ENCODE results near the gene AQP1.

AQP1 gene

DNA sequence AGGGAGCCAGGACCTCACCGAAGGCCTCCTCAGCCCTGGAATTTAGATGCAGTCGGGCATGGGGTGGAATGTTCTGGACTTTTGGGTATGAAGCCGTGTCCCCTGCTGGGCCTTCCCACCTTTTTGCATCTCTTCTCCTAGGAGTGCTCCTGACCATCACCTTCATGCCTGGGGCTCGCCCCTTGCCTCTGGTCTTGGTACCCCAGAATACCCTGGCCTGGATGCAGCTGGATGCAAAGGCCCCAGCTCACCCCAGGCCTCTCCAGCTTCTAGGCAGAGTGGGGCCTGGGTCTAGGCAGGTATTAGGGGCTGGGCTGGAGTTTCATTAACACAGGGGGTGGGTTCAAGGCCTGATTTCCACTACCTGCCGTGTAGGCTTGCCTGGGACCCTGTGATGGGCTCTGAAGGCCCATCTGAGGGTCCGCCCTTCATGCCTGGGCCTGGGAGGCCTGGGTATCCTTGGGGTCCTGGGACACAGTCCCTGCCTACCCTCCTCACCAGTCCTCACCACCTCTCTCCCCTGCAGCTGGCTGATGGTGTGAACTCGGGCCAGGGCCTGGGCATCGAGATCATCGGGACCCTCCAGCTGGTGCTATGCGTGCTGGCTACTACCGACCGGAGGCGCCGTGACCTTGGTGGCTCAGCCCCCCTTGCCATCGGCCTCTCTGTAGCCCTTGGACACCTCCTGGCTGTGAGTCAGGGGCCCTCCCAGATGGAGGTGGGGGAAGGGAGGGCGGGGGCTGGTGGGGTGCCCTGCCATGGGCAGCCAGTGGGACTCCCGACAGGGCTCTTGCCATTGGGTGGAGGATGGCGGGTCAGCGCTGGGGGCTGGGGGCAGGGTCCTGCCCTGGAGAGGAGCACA, 10.1 kb downstream of the AQP1 start:
- no peak for DNase-seq (ENCODE audit: low read depth)

DNA sequence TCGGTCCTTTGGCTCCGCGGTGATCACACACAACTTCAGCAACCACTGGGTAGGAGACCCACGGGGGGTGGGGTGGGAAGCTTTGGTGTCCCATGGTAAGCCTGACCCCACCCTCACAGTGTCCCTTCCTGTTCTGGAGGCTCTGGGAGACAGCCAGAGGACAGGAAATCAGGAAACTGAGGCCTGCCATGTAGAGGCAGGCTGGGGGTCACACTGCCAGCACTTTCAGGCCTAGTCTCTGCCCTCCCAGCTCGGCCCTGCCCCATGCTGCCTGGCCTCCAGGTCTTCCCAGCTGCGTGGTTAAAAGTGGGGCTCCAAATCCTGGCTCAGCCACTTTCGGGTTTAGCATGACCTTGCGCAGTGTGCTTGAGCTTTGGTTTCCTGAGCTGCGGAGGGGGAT, 10.9 kb downstream of the AQP1 start:
- DNase-seq (ENCODE audit: low read depth) = no peak

DNA sequence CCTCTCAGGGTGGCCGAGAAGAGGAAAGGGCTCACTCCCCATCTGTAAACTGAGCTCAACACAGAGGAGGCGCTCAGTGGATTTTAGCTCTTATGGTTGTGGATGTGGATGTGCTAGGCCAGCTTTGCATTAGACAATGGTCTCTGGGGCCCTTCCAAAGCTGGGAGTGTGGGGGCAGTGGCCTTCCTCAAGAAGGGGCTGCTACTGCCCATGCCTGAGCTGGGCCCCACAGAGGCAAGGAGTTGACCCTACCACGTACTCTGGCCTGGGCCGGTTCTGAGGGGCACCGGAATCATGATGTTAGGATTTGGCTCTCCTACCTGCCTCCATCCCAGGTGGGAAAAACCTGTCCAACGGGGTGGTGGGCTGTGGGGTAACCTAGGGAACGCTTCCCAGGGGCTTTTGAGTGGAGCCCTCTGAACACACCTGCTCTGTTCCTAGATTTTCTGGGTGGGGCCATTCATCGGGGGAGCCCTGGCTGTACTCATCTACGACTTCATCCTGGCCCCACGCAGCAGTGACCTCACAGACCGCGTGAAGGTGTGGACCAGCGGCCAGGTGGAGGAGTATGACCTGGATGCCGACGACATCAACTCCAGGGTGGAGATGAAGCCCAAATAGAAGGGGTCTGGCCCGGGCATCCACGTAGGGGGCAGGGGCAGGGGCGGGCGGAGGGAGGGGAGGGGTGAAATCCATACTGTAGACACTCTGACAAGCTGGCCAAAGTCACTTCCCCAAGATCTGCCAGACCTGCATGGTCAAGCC, 11.5 kb downstream of the AQP1 start:
- no peak for DNase-seq (ENCODE audit: low read depth)

DNA sequence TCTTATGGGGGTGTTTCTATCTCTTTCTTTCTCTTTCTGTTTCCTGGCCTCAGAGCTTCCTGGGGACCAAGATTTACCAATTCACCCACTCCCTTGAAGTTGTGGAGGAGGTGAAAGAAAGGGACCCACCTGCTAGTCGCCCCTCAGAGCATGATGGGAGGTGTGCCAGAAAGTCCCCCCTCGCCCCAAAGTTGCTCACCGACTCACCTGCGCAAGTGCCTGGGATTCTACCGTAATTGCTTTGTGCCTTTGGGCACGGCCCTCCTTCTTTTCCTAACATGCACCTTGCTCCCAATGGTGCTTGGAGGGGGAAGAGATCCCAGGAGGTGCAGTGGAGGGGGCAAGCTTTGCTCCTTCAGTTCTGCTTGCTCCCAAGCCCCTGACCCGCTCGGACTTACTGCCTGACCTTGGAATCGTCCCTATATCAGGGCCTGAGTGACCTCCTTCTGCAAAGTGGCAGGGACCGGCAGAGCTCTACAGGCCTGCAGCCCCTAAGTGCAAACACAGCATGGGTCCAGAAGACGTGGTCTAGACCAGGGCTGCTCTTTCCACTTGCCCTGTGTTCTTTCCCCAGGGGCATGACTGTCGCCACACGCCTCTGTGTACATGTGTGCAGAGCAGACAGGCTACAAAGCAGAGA, 12.2 kb downstream of the AQP1 start:
- DNase-seq (ENCODE audit: low read depth) = no peak

DNA sequence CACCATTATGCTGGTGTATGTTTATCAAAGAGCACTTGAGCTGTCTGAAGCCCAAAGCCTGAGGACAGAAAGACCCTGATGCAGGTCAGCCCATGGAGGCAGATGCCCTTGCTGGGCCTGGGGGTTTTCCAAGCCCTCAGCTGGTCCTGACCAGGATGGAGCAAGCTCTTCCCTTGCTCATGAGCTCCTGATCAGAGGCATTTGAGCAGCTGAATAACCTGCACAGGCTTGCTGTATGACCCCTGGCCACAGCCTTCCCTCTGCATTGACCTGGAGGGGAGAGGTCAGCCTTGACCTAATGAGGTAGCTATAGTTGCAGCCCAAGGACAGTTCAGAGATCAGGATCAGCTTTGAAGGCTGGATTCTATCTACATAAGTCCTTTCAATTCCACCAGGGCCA, 13.0 kb downstream of the AQP1 start:
- no peak for DNase-seq (ENCODE audit: low read depth)

DNA sequence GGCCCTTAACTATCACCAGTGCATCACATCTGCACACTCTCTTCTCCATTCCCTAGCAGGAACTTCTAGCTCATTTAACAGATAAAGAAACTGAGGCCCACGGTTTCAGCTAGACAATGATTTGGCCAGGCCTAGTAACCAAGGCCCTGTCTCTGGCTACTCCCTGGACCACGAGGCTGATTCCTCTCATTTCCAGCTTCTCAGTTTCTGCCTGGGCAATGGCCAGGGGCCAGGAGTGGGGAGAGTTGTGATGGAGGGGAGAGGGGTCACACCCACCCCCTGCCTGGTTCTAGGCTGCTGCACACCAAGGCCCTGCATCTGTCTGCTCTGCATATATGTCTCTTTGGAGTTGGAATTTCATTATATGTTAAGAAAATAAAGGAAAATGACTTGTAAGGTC, 13.5 kb downstream of the AQP1 start:
- no peak for DNase-seq (ENCODE audit: low read depth)

DNA sequence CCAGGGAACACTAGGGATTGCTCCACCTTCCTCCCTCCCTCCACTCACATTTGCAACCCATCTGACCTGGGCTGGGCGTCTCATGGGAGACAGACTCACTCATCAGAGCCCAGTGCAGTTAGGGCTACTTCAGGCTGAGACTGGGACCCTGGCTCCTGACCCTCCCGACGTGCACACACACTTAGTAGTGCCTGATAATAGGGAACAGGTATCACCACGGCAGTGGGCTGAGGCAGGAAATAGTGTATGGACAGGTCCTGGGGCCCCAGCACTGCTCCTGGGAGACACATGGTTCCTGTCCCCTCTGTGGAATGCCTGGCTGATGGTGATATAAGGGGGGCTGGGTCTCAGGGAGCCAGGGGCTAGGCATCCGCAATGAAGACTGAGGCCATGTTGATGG, 14.3 kb downstream of the AQP1 start:
- no peak for DNase-seq (ENCODE audit: low read depth)

DNA sequence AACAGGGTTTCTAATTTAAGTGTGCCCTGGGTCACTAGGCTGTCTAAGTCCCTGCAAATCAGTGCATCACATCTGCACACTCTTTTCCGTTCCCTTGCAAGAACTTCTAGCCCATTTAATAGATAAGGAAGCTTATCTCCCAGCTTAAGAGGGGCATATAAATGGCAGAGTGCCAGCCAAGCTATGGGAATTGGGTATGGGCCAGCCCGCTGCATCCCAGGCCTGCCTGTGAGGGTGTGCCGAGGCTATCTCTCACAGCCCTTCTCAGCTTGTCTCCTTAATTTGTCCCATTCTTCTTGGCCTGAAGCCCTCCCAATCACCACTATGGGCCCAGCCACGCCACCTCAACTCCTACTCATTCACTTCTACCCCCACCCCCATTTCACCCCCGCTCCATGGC, 14.7 kb downstream of the AQP1 start:
- DNase-seq (ENCODE audit: low read depth) = no peak

DNA sequence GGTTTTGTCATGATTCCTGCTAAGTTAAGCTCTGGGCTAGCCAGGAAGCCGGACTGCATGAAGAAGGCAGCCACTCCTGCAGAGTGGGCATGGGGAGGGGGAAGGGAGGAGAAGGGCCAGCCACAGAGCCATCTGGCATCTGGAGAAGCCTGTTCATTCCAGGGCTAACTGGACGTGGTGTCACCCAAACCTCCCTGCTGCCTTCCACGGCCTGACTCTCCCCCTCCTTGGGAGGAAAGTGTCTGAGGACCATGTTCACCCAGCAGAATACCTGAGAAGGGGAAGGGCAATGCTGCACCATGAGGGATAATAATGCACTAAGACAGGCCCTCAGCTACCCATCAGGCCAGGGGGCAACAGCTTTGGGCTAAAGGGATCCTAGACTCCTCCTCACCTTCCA, 15.4 kb downstream of the AQP1 start:
- no peak for DNase-seq (ENCODE audit: low read depth)

DNA sequence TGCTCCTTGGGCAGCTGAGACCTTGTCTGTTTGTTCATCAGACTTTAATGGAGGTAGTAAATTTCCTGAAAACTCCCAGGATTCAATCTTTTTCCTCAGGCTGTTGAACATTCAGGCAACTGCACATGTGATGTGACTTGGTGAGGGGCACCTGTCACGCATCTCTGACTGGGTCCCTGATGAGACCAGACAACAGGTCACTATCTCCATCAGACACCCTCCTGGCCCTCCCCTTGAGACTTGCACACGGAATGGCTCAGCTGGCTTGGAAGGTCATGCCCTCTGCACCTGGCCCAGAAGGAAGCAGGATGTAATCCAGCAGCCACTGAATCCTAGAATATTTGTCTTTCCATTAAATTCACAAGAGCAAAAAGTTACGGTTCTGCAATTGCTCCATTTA, 15.9 kb downstream of the AQP1 start:
- DNase-seq (ENCODE audit: low read depth) = no peak

DNA sequence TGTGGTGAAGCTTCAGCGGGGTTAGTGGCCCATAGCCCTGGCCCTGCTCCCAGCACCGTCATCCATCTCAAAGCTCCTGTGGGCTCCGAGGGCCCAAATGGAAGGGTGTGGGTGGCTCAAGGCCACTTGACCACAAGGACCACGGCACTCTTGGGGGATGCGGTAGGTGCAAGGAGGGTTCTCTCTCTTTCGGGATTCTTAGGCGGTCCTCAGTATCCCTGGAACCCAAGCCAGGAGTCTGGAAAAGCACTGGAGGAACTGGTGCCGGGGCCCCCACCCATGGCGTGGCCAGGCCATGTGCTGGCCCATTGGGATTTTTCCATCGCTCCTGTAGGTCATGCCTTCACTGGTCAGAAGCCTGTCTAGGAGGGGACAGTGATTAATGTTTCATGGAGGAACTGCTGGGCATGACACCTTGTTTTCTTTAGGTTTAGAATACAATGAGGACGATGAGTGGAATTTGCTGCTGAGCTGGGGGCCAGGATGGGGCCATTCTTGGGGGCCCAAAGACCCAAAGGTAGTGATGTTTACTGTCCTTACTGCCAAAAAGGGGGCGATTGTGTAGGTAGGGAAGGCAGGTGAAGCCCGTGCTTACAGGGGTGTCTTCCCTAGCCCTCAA, 16.7 kb downstream of the AQP1 start:
- no peak for DNase-seq (ENCODE audit: low read depth)

DNA sequence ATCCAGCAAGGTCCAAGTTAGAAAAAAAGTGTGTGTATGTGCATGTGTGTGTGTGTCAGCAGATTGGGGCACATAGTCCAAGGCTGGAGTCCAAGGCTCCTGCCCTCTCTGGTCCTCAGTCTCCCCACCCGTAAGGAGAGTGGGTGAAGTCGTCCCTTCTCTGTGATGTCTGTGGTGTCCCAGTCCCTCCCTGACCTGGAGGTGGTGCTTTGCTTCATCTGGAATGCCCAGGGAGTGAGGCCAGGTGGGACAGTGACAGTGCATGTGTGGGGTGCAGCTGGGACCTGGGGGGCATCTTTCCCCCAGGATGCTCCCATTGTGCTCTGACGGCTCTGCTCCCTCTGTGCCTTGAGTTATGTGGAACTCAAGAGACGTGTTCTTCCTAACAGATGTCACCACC, 18.0 kb downstream of the AQP1 start:
- no peak for DNase-seq (ENCODE audit: low read depth)

DNA sequence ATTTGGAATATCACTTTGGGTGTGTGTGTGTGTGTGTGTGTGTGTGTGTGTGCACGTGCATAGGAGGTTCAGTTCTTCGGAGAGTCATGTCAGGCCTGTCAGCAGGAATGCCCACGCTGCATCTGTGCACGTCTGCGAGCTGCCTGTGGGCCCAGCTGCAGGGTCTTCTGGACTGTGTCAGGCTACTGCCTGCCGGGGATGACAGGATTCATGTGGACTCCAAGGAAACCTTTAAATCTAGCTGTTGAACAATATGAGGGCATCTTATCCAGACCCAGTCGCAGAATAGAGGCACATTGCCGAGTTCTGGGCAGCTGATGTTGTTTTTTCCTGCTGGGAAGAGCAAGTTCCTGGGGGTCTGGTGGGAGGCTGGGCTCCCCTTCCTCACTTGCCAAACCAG, 19.0 kb downstream of the AQP1 start:
- DNase-seq (ENCODE audit: low read depth) = no peak

DNA sequence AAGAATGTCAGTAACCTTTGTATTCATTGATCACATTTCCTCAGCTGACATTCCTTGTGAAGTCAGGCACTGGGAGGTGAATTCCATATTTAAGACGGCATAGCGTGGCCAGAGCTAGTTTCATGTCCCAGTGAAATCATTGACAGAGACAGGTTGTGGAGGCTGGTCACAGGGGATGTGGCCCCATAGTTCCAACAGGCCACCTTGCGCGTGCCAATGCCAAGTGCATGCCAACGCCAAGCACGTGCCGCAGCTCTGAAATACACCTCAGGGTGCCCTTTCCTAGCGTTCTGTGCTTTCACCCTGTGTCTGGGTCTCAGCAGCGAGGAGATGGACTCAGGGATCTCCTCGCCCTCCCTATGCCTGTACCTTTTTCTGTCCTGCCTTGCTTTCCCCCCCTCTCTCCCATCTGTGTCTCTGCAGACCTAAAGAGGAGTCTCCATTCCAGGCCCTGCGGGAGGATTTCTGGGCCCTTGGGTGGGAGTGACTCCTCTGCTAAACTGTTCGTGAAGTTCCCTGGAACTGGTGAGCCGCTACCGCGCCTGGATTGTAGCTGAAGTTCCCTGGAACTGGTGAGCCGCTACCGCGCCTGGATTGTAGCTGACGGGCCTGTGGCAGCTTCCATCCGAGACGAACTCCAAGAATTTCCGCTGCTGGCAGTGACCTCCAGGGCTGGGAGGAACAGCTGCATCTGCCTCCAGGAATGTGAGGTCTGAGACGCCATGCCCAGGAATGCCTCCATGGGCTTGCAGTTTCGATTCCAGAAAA, 19.7 kb downstream of the AQP1 start:
- no peak for DNase-seq (ENCODE audit: low read depth)

DNA sequence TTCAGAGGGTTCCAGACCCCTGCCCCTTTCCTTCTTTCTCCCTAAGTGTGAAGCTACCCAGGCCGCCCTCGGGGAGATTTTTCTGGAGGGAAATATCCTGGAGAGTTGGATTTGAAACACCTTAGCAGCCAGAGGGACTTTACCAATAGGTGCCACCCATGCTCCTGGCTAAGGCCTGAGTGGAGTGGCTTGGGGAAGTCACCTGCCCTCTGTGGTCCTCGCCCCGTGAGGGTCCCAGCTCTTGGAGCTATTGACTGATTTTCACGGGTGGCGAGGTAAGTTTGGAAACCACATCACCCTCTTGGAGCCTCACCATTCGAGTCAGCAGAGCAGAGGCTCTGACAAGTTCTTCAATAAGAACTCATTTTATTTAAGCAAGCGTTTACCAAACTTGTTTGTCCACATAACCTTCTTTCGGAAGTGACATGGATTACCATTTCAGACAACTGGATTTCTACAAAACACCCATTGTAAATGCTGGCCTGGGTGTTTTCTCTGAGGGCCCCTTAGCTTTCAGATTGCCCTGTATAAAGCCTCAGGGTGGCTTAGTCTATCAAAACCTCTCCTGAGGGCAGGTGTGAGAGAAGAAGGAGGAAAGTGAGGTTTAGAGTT, 20.4 kb downstream of the AQP1 start:
- DNase-seq (ENCODE audit: low read depth) = no peak

DNA sequence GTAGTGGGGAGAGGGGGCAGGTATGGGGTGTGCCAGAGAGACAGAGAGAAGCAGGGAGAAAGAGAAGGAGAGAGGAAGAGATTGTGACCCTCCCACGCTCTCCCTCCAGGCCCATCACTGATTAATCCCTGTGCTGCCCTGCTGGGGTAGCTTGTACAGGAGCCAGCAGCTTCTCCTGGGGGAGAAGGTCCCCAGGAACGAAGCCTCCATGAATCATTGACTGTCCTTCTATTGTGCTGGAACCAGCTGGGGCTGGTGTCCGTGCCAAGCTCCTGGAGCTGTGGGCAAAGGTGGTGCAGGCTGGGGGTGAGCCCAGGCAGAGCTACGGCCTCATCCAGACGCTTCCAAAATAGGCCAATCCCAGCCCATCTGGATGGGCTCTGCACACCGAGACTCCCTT, 20.9 kb downstream of the AQP1 start:
- DNase-seq (ENCODE audit: low read depth) = no peak

DNA sequence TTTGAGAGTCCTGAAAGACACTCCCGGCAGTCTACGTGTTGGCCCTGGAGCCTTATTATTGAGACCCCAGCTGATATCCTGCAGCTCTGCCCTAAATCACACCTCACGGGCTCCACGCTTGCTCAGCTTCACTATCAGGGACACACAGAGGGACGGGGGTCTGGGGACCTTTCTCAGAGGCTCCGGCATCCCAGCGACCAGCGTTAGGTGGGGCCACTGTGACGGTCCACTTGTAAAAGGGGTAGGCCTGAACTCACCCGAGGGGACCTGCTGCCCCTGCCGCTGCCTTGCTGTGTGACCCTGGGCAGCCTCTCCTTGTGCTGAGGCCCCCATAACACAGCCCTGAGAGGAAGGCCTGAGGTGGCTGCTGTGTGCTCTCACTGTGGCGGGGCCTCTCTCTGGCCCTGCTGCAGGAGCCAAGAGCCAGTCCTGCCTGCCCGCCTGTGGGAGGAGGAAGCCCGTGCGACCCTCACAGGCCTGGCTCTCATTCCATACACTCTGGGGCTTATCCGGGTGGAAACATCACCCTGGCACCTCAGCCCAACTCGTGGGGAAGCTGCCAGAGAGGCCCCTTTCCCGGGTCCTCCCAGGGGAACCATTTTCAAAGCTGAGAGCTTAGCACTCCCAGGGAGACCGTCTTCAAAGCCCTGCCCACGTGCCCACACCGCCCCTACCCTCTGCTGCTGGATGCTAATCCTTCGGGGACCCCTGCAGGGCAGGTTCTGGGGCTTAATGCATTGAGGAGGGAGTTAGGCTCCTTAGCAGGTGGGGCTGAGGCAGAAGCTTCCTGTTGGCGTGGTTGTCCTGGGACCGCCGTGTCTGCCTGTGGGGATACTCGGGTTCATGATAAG, 21.7 kb downstream of the AQP1 start:
- DNase-seq (ENCODE audit: low read depth) = no peak

DNA sequence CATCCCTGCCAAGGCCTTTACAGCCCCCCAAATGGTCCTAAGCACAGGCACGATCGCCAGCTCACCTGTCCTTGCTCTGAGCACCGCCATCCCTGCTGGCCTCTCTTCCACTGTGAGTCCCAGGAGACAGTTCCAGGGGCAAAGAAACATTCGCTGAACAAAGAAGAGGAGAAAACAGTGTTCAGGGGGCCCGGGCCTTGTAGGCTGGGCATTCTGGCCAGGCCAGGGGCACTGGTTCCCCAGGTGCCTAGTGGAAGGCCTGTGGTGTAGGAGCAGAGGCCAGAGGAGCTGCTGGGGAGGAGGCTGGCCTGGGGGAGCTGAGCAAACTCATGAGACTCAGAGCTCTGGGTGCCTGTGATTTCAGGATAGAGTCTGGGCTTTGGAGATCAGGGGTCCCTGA, 22.6 kb downstream of the AQP1 start:
- no peak for DNase-seq (ENCODE audit: low read depth)

DNA sequence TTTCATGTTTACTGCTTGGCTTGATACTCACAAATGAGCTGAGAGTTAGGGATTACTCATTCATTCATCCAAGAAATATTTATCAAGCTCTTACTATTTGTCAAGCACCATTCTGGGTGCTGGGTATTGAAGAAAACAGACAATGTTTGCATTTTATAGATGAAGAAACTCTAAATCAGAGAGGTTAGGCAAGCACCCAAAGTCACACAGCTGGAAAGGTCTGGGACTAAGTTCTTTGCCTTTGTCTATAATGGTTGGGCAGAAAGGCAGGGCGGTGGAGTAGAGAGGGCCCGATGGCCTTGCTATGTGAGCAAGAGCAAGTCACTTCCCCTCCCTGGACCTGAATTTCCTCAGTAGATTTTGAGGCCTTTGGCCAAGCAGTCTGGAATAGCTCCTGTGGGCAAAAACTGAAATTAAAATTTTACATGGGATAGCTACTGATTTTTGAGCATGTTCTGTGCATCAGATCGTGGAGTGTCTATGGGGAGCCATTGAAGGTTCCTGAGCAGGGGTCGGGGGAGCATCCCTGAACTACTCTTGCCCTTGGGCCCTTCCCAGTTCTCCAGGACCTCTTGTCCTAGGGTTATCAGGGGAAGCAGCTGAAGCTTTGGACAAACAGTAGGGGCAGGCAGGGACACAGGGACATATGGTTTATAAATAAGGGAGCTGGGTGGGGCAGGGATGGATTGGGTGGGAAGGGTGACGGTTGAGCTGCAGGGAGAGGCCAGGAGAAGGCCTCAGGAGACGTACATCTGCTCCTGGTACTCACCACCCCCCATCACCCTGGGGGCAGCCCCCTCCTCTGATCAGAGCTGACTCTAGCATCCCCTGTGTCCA, 23.3 kb downstream of the AQP1 start:
- DNase-seq (ENCODE audit: low read depth) = no peak

DNA sequence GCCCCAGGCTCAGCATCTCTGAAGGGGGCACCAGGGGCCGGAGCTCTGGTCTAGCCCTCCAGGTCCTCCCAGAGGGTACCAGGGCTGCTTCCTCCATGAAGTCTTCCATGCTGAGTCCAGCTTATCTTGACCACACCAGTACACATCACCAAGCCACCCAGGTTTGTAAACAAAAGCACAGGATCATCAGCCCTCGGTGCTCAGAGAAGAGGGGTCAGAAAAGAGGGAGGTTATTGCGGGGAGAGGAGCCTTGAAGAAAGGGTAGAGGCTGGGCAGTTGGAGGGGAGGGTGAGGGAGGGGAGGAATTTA, 23.9 kb downstream of the AQP1 start:
- DNase-seq (ENCODE audit: low read depth) = no peak

All from stimulated activated CD8-positive, alpha-beta memory T cell treated with anti-CD3 and anti-CD28 coated beads, Interleukin-12 subunit alpha, Interleukin-12 subunit beta, amount 100 ng/mL, for 1 hour (primary cell).